Measurements from ENCODE around the gene CELF2. TPM values are rescaled to one million over a fixed set of nuclear protein-coding genes. Genes with fewer than 3 reads are reported as not detected.
A peak's percentile ranks its signal among the peaks of the same experiment; 100 is the strongest.

The CELF2 gene
- total and polyA plus RNA-seq, 12 donors, result 13.0 to 90.9 (median 80.9) TPM

GRCh38 chr10:11023009-11023953 lies 5.6 kb downstream of the CELF2 start:
- DNase-seq, result no peak
- no peak overlapping the region for H3K4me3 ChIP-seq
- intact Hi-C loops (cut with DNase I), result loop anchor here in 6 of 10 donors (5.0 to 10.0 kb wide), 6 partner anchors 142 to 441 kb away; no protein-coding TSS in a partner anchor
- H3K27ac ChIP-seq, result peak overlapping the region in 3 of 10 donors; percentile 10 to 92 (median 22)
- peaks cover 6 to 78% (median 46%) of the 10 kb centered on the region in 9 donors for H3K4me1 ChIP-seq
- no peak for ATAC-seq
- no peak for TF ChIP-seq CTCF (IDR thresholded peaks at IDR 0.05)
- 77% methylated on average over 10 of the region's 10 CpGs for WGBS, 2 donors
- H3K9me3 ChIP-seq, result no peaks in the 10 kb centered on the region
- H3K27me3 ChIP-seq, result peaks cover 0 to 39% (median 0%) of the 10 kb centered on the region in 7 donors
- no peaks in the 10 kb centered on the region for H3K36me3 ChIP-seq

- no peak for TF ChIP-seq CTCF (IDR thresholded peaks at IDR 0.05)
- Histone ChIP-seq H3K4me3 (no peak overlapping the region), H3K9me3 (no peaks in the 10 kb centered on the region), H3K4me1 (peaks cover 9 to 75% (median 54%) of the 10 kb centered on the region in 9 donors), H3K27ac (peak overlapping the region in 2 of 10 donors; percentile 41 to 92), H3K36me3 (no peaks in the 10 kb centered on the region), H3K27me3 (peaks cover 0 to 26% (median 0%) of the 10 kb centered on the region in 7 donors)
- WGBS, 2 donors, result 93% methylated on average over 1 of the region's 1 CpG
- no peak for DNase-seq
- intact Hi-C loops (cut with DNase I), result loop anchor here in 6 of 10 donors (5.0 to 10.0 kb wide), 6 partner anchors 140 to 442 kb away; no protein-coding TSS in a partner anchor
- peak in 6 of 8 donors; percentile 10 to 91 (median 52) for ATAC-seq
Measured at GRCh38 chr10:11024596-11024995, 6.9 kb downstream of the CELF2 start.

DNA sequence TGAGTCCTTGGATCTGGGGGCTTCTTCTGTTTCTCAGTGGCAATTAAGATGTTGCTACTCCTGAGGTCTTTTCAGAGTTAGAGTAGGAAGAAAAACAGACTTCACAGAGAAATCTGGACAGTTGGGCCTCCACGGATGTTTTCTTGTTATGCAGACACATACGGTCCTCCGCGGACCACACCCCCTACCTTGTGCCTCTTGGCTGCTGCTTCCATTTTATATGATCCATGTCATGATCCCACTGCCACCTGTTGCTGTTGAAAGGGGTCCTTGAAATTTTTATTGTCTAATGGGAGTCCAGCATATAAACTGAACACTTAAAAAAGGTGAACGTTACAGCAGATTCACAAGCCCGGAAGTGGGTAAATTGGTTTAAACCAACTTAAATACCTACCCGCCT lies 8.3 kb downstream of the CELF2 start:
- no peak for TF ChIP-seq CTCF (IDR thresholded peaks at IDR 0.05)
- no peaks in the 10 kb centered on the region for H3K36me3 ChIP-seq
- H3K4me1 ChIP-seq, result peaks cover 9 to 72% (median 56%) of the 10 kb centered on the region in 9 donors
- 74 to 75% methylated on average over 7 of the region's 7 CpGs for WGBS, 2 donors
- peak overlapping the region in 4 of 10 donors; percentile 13 to 47 (median 32) for H3K27ac ChIP-seq
- intact Hi-C loops (cut with DNase I), result loop anchor here in 4 of 10 donors (10.0 kb wide), 4 partner anchors 139 to 249 kb away; no protein-coding TSS in a partner anchor
- no peaks in the 10 kb centered on the region for H3K9me3 ChIP-seq
- H3K27me3 ChIP-seq, result peaks cover 0 to 14% (median 0%) of the 10 kb centered on the region in 7 donors
- ATAC-seq, result no peak
- no peak for DNase-seq
- H3K4me3 ChIP-seq, result no peak overlapping the region

GRCh38 chr10:11026773-11027172 lies 9.1 kb downstream of the CELF2 start:
- Histone ChIP-seq H3K4me3 (no peak overlapping the region), H3K4me1 (peaks cover 7 to 71% (median 49%) of the 10 kb centered on the region in 9 donors), H3K9me3 (no peaks in the 10 kb centered on the region), H3K36me3 (no peaks in the 10 kb centered on the region), H3K27ac (peak overlapping the region in 9 of 10 donors; percentile 7 to 48 (median 33)), H3K27me3 (peaks cover 0 to 7% (median 0%) of the 10 kb centered on the region in 7 donors)
- 36 to 58% methylated on average over 7 of the region's 7 CpGs for WGBS, 2 donors
- ATAC-seq (peak in 5 of 8 donors; percentile 49 to 60 (median 54)), DNase-seq (no peak)
- intact Hi-C loops (cut with DNase I), result loop anchor here in 4 of 10 donors (10.0 kb wide), 4 partner anchors 138 to 248 kb away; no protein-coding TSS in a partner anchor
- TF ChIP-seq CTCF (IDR thresholded peaks at IDR 0.05), result peak in 4 of 9 donors; percentile 16 to 32 (median 26)
